GM12874 (cell line): ENCODE results near the gene MLKL.

Experiments used
- TF ChIP-seq, protein P1 (sequence below): IDR thresholded peaks from 2 replicates; pipeline ENCODE4 v1.5.1; 2011; ENCODE audit warnings: low read depth, mild to moderate bottlenecking, control low read depth, low read length, moderate library complexity; ENCODE audit not compliant: insufficient read depth

The MLKL gene

DNA sequence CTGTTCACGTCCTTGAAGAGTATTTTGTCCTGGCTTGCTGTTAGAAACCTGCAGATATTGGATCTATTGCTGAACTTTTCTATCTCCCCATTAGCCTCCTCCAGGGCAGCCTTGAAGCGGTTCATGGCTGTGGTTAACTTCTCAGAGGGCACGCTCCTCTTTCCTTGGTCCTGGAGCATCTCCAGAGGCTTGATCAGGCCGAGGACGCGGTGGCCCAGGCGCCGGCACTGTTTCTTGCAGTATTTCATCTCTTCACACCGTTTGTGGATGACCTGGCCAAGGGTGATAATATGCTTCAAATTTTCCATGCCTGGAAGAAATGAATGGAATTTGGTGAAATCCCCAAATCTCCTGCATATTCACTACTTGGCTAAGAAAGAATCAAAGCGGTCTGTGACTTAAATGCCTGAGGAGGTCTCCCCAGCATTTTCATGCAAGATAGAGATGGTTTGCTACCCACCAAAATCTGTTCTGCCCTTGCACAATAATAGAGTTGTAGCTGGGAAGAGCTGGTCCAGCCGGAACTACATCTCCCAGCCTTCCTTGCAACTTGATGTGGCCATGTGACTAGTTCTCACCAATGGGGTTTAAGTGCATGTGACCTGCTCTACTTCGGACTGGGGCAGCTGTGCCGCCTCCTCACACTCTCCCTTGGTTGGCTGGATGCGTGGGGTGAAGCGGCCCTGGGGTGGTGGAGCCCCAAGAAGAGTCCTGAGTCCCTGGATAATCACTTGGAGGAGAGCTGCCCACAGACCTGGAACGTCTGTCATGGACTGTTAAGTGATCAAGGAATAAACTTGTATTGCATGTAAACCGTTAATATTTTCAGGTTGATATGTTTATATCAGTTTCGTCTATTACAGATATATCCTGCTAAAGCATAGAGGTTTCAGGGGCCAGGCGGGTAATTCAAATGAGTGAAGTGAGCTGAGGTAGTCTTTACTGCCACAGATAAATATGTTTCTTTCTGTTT is 4.9 kb downstream of the MLKL start:
- TF ChIP-seq, protein P1, sequence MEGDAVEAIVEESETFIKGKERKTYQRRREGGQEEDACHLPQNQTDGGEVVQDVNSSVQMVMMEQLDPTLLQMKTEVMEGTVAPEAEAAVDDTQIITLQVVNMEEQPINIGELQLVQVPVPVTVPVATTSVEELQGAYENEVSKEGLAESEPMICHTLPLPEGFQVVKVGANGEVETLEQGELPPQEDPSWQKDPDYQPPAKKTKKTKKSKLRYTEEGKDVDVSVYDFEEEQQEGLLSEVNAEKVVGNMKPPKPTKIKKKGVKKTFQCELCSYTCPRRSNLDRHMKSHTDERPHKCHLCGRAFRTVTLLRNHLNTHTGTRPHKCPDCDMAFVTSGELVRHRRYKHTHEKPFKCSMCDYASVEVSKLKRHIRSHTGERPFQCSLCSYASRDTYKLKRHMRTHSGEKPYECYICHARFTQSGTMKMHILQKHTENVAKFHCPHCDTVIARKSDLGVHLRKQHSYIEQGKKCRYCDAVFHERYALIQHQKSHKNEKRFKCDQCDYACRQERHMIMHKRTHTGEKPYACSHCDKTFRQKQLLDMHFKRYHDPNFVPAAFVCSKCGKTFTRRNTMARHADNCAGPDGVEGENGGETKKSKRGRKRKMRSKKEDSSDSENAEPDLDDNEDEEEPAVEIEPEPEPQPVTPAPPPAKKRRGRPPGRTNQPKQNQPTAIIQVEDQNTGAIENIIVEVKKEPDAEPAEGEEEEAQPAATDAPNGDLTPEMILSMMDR, result no peak

DNA sequence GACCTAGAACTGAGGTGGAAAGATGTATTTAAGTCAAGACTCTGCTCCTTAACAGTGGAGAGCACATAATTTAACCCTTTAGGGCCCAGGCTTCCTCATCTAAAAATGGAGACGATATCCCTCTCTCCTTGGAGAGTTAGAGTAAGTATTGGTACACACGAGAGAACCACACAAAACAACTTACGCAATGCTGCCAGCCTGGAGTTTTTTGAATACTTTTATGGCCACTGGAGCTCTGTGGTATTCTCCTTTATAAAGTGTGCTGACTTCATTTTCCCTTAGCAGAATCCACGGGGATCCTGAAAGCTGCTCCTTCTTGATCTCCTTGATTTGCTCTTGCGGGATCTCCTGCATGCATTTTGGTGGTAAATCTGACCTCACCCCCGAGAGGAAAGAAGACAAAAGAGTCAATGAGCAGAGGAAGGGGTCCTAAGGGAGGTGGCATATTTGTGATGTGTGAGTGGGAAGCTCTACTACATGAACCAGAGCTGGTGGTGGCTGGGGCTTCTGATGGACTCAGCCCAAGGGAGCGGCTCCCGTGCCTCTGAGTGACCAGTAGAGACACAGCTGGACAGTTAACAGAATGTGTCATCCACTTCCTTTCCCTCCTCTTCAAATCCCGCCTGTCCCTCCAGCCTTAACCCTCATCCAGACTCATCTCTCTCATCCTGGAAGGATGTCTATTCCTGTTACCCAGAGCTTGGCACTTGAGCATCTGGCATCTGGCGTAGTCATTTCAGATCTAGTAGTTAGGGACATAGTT is 9.4 kb downstream of the MLKL start:
- TF ChIP-seq, protein P1, result no peak

DNA sequence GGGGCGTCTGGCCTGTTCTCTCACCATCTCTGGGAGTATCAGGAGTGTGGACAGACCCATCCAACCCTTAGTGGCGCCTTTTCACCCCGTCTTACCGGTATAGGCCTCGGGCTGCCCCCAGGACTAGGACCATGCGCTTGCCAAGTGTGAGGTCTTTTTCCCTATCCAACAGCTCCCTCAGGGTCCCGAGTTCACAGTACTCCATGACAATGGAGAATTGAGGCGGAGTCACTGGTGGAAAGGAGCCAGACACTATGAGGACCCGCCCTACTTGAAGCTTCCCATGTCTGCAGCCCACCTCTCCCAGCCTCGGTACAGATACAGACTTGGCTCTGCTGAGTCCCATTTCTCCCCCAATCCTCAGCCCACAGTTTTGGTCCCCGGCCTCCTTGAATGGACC is 18.1 kb downstream of the MLKL start:
- TF ChIP-seq, protein P1, result no peak

DNA sequence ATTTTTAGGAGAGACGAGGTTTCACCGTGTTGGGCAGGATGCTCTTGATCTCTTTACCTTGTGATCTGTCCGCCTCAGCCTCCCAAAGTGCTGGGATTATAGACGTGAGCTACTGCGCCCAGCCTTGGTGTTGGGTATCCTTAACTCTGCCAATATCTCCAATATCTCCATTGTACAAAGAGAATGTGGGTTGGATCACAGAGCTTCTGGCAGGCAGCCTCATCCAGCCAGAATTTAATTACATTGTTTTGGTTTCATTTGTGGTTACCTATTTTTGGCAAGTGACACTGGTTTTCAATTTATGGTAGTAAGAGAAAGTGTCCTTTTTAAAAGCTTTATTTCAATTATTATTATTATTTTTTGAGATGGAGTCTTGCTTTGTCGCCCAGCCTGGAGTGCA is 20.0 kb downstream of the MLKL start:
- TF ChIP-seq, protein P1, result no peak

DNA sequence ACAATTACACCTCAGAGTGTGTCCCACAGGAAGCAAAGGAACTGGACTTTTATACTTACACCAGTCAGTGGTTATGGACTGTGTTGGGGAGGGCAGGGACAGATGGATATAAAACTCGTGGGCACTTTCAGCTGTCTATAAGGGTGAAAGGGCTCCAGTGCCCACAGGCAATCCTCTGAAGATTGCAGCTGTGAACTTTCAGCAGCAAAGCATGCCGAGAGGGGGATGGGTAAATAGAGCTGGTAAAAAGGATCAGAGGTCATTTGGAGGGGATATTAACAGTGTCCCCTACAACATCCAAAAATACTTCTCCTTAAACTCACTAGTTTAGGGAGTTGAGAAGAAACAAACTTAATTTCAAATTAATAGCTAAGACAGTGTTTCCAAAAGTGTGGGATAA is 20.7 kb downstream of the MLKL start:
- TF ChIP-seq, protein P1, result no peak

DNA sequence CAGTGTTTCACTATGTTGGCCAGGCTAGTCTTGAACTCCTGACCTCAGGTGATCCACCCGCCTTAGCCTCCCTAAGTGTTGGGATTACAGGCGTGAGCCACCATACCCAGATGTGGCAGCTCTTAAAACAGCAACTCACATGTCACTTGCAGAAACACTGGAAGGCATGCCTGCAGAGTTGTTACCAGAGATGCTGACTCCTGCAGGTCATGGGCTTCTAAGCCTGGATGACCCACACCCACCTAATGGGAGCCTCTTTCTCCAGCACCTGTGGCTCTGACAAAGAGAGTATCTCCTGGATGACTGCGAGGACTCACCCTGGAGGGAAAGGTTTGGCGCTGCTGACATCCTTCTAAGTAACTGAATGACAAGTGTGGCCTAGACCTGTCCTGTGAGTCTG is 22.8 kb downstream of the MLKL start:
- TF ChIP-seq, protein P1, result no peak

DNA sequence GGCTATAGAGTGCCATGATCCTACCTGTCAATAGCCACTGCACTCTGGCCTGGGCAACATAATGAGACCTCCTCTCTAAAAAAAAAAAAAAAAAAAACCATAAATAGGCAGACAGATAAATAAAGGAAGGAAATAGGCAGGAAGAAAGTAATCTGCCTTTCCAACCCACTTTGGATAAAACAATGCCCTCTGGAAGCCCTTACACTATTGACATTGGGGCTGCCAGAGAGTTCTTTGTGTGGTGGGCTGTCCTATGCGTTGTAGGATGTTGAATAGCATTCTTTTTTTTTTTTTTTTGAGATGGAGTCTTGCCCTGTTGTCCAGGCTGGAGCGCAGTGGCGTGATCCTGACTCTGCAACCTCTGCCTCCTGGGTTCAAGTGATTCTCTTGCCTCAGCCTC is 26.8 kb downstream of the MLKL start:
- TF ChIP-seq, protein P1, result no peak
